K562 (cell line): ENCODE measurements around the gene DNAJB11. TPM values are rescaled to one million over a fixed set of nuclear protein-coding genes. Genes with fewer than 3 reads are reported as not detected.

Experiments used
- C11orf30 ChIP-seq: fragments of 450-650 bp; IDR thresholded peaks from 2 replicates; pipeline ENCODE4 v1.6.1; 2016; ENCODE audit warnings: low read depth, mild to moderate bottlenecking
- CCNT2 ChIP-seq: IDR thresholded peaks from 2 replicates; pipeline ENCODE4 v1.6.1; 2011; ENCODE audit warnings: borderline replicate concordance, low read depth, mild to moderate bottlenecking, moderate library complexity, mixed read lengths, low read length; ENCODE audit not compliant: insufficient read length; ENCODE audit errors: extremely low read depth
- CEBPG ChIP-seq, 3 experiments: fragments of 200-800 bp in 1 of 3; sonication (Bioruptor generic) in 1 of 3; sonication (generic) in 1 of 3; formaldehyde crosslinking in 1 of 3; IDR thresholded peaks in 2 of 3; conservative IDR thresholded peaks in 1 of 3; 2 replicates each; pipeline versions ENCODE4 v1.6.1 to v1.8.0; 2016 to 2022; ENCODE audit warnings: missing compliant biosample characterization in 2 of 3, missing genetic modification characterization in 2 of 3, mild to moderate bottlenecking in 1 of 3, missing genetic modification reagents in 1 of 3
- CTBP1 ChIP-seq: fragments of 450-650 bp; IDR thresholded peaks from 2 replicates; pipeline ENCODE4 v1.6.1; 2016; ENCODE audit warnings: borderline replicate concordance
- HSF4 ChIP-seq: fragments of 250-450 bp; sonication (Bioruptor Pico); IDR thresholded peaks from 2 replicates; pipeline ENCODE4 v2.1.2; 2022; ENCODE audit warnings: mild to moderate bottlenecking, moderate library complexity, borderline replicate concordance
- NR2C1 ChIP-seq, 2 experiments: fragments of 450-650 bp; IDR thresholded peaks; 2 replicates each; pipeline ENCODE4 v1.6.1; 2017; ENCODE audit warnings: mild to moderate bottlenecking in 2 of 2, antibody characterized with exemption in 1 of 2, inconsistent platforms in 1 of 2, missing compliant biosample characterization in 1 of 2, missing genetic modification characterization in 1 of 2
- POLR2H ChIP-seq: IDR thresholded peaks from 2 replicates; pipeline ENCODE4 v1.6.1; 2016; ENCODE audit warnings: missing genetic modification characterization, low read depth, mild to moderate bottlenecking, control low read depth, missing compliant biosample characterization, moderate library complexity
- PURB ChIP-seq: sonication (generic); formaldehyde crosslinking; IDR thresholded peaks from 2 replicates; pipeline ENCODE4 v1.9.0; 2021; ENCODE audit warnings: low read depth, mild to moderate bottlenecking, missing genetic modification reagents
- RBM14 ChIP-seq: fragments of 200-400 bp; formaldehyde crosslinking; IDR thresholded peaks from 2 replicates; pipeline ENCODE4 v1.6.1; 2018; ENCODE audit warnings: low read depth, mild to moderate bottlenecking, low read length, moderate library complexity, borderline replicate concordance; ENCODE audit not compliant: insufficient read depth
- SMAD4 ChIP-seq: fragments of 250-450 bp; sonication (Bioruptor Pico); conservative IDR thresholded peaks from 2 replicates; pipeline ENCODE4 v1.8.0; 2021; ENCODE audit warnings: inconsistent platforms, mild to moderate bottlenecking, moderate library complexity
- TCF7L2 ChIP-seq: fragments of 150-350 bp; IDR thresholded peaks from 2 replicates; pipeline ENCODE4 v1.6.1; 2016; ENCODE audit warnings: low read depth, mild to moderate bottlenecking, low read length, moderate library complexity
- ZFP1 ChIP-seq: fragments of 450-650 bp; formaldehyde crosslinking; IDR thresholded peaks from 2 replicates; pipeline ENCODE4 v1.4.0; 2020; ENCODE audit warnings: mild to moderate bottlenecking, mixed read lengths
- ZNF197 ChIP-seq: fragments of 200-800 bp; sonication (Bioruptor generic); IDR thresholded peaks from 2 replicates; pipeline ENCODE4 v1.6.1; 2016; ENCODE audit warnings: low read depth, missing genetic modification characterization, missing compliant biosample characterization
- ZNF584 ChIP-seq: fragments of 200-800 bp; sonication (Bioruptor generic); IDR thresholded peaks from 2 replicates; pipeline ENCODE4 v1.6.1; 2016; ENCODE audit warnings: low read depth, mild to moderate bottlenecking, missing genetic modification characterization, missing compliant biosample characterization
- ZNF589 ChIP-seq: fragments of 200-800 bp; sonication (Bioruptor generic); IDR thresholded peaks from 2 replicates; pipeline ENCODE4 v1.6.1; 2016; ENCODE audit warnings: low read depth, missing genetic modification characterization, missing compliant biosample characterization
- polyA plus RNA-seq, 8 experiments: library from polyadenylated mRNA; depleted of rRNA in 4 of 8; stranded (reverse) in 5 of 8; unstranded in 3 of 8; fragments of >200 nt; fragmentation: Nextera tagmentation in 2 of 8; fragmentation: Illumina TruSeq in 1 of 8; extraction: Ambion mirVana in 2 of 8; extraction: Trizol in 1 of 8; gene quantifications; 2 replicates each; pipeline versions ENCODE4 v1.2.1 to v1.2.3, GENCODE V29; 2011 to 2014; ENCODE audit warnings: inconsistent platforms in 1 of 8, missing spikeins in 1 of 8
- total RNA-seq, 7 experiments: library from RNA; depleted of rRNA in 6 of 7; stranded (reverse); fragments of >200 nt in 6 of 7; fragmentation: Illumina TruSeq in 2 of 7; extraction: Trizol in 2 of 7; gene quantifications; 2 replicates each; pipeline versions ENCODE4 v1.2.1 to v1.2.3, GENCODE V29; 2011 to 2021; ENCODE audit warnings: low replicate concordance in 1 of 7
- TF ChIP-seq, protein P1 (sequence below): conservative IDR thresholded peaks from 2 replicates; pipeline ENCODE4 v1.6.1; 2011; ENCODE audit warnings: low read depth, mild to moderate bottlenecking, low read length; ENCODE audit not compliant: control insufficient read depth
- TF ChIP-seq, protein P2 (sequence below): fragments of 450-650 bp; formaldehyde crosslinking; IDR thresholded peaks from 2 replicates; pipeline ENCODE4 v1.4.0; 2020; ENCODE audit warnings: mild to moderate bottlenecking, moderate library complexity
- TF ChIP-seq, protein P3 (sequence below): fragments of 450-650 bp; conservative IDR thresholded peaks from 2 replicates; pipeline ENCODE4 v1.6.1; 2016; ENCODE audit warnings: missing genetic modification characterization, low read depth, mild to moderate bottlenecking, control low read depth, missing compliant biosample characterization
- TF ChIP-seq, protein P4 (sequence below): fragments of 200-800 bp; sonication (Bioruptor generic); IDR thresholded peaks from 2 replicates; pipeline ENCODE4 v1.6.1; 2017; ENCODE audit warnings: missing genetic modification characterization, missing compliant biosample characterization

Gene DNAJB11
- total and polyA plus RNA-seq, 9 of the 15 experiments (the other 6 are each of a cell fraction or from before 2014, with no cell fraction given), result 14.8 to 74.7 (median 63.8) TPM

DNA sequence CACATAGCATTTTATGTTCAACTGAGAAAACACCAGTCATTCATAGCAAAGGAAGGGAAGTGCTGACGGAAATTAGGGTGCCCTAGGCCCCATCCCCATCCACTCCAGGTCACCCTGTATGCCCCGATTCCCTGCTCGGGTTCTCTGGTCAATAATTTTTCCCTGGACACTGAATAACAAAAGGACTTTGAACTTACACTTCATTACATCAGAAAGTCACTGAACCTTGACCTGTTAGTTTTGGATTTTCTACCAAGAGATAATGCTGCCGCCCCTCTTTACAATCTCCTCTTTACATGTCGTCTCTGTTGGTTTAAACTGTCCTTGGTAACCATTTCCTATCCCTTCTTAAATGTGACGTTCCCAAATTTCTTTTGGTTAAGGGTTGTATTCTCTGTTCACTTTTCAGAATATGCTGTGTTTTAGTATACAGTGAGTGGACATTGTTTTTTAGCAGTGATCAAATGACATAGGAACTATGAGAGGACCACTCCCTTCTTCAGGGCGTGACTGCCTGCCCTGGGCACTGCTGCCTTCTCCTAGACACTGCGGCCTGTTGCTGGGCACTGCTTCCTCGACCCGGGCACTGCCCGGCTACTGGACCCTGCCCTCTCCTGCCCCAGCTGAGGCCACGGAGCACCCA, 28.7 kb downstream of the DNAJB11 start (continued):
- peak; percentile 68; the same call in 1 of the 2 replicates for TF ChIP-seq CEBPG (CRISPR knock-in tag; IDR thresholded peaks at IDR 0.05)
- TF ChIP-seq CEBPG (tag; conservative IDR thresholded peaks at IDR 0.05 in 1 of 2, IDR thresholded peaks at IDR 0.05 in 1 of 2), result peak in 1 of 2 experiments; percentile 72; a peak in 2 of 4 replicates
- TF ChIP-seq RBM14, result no peak
- TF ChIP-seq, protein P1, sequence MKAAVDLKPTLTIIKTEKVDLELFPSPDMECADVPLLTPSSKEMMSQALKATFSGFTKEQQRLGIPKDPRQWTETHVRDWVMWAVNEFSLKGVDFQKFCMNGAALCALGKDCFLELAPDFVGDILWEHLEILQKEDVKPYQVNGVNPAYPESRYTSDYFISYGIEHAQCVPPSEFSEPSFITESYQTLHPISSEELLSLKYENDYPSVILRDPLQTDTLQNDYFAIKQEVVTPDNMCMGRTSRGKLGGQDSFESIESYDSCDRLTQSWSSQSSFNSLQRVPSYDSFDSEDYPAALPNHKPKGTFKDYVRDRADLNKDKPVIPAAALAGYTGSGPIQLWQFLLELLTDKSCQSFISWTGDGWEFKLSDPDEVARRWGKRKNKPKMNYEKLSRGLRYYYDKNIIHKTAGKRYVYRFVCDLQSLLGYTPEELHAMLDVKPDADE, result no peak
- 0 out of 2 replicates have a peak, but pooled peaks have one; percentile 50 for TF ChIP-seq ZNF197 (CRISPR knock-in tag)
- TF ChIP-seq, protein P2, sequence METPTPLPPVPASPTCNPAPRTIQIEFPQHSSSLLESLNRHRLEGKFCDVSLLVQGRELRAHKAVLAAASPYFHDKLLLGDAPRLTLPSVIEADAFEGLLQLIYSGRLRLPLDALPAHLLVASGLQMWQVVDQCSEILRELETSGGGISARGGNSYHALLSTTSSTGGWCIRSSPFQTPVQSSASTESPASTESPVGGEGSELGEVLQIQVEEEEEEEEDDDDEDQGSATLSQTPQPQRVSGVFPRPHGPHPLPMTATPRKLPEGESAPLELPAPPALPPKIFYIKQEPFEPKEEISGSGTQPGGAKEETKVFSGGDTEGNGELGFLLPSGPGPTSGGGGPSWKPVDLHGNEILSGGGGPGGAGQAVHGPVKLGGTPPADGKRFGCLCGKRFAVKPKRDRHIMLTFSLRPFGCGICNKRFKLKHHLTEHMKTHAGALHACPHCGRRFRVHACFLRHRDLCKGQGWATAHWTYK (CRISPR knock-in tag), result no peak
- no peak for TF ChIP-seq ZFP1 (CRISPR knock-in tag)
- TF ChIP-seq PURB, result no peak
- TF ChIP-seq, protein P3, sequence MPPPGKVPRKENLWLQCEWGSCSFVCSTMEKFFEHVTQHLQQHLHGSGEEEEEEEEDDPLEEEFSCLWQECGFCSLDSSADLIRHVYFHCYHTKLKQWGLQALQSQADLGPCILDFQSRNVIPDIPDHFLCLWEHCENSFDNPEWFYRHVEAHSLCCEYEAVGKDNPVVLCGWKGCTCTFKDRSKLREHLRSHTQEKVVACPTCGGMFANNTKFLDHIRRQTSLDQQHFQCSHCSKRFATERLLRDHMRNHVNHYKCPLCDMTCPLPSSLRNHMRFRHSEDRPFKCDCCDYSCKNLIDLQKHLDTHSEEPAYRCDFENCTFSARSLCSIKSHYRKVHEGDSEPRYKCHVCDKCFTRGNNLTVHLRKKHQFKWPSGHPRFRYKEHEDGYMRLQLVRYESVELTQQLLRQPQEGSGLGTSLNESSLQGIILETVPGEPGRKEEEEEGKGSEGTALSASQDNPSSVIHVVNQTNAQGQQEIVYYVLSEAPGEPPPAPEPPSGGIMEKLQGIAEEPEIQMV (tag), result 0 out of 2 replicates have a peak, but pooled peaks have one; percentile 17
- no peak for TF ChIP-seq C11orf30
- peak; percentile 18; the same call in 1 of the 2 replicates for TF ChIP-seq HSF4 (CRISPR knock-in tag)
- no peak for TF ChIP-seq CCNT2
- TF ChIP-seq NR2C1 (IDR thresholded peaks at IDR 0.05), result peak; percentile 81; the same call in 1 of the 2 replicates
- TF ChIP-seq NR2C1 (tag; IDR thresholded peaks at IDR 0.05), result peak; percentile 94
- peak; percentile 62; the same call in 1 of the 2 replicates for TF ChIP-seq ZNF584
- TF ChIP-seq POLR2H, result peak; percentile 62; the same call in 1 of the 2 replicates
- peak; percentile 35; the same call in 1 of the 2 replicates for TF ChIP-seq SMAD4 (CRISPR knock-in tag)
- no peak for TF ChIP-seq CTBP1
- TF ChIP-seq TCF7L2, result no peak
- 0 out of 2 replicates have a peak, but pooled peaks have one; percentile 50 for TF ChIP-seq ZNF589 (CRISPR knock-in tag)
- TF ChIP-seq, protein P4, sequence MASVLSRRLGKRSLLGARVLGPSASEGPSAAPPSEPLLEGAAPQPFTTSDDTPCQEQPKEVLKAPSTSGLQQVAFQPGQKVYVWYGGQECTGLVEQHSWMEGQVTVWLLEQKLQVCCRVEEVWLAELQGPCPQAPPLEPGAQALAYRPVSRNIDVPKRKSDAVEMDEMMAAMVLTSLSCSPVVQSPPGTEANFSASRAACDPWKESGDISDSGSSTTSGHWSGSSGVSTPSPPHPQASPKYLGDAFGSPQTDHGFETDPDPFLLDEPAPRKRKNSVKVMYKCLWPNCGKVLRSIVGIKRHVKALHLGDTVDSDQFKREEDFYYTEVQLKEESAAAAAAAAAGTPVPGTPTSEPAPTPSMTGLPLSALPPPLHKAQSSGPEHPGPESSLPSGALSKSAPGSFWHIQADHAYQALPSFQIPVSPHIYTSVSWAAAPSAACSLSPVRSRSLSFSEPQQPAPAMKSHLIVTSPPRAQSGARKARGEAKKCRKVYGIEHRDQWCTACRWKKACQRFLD (CRISPR knock-in tag), result peak; percentile 71; the same call in 1 of the 2 replicates
